ENCODE results near the gene SMG7. TPM values are rescaled to one million over a fixed set of nuclear protein-coding genes. Genes with fewer than 3 reads are reported as not detected.

SMG7 gene
- total RNA-seq, 1 donor from 2014 or later: 79.8 TPM

GRCh38 chr1:183569801-183570200 lies 97.5 kb downstream of the SMG7 start:
- peaks cover 31% of the 10 kb centered on the region for H3K36me3 Mint-ChIP-seq (ENCODE audit: low read depth)
- H3K27ac Mint-ChIP-seq: no peak overlapping the region
- H3K4me1 Mint-ChIP-seq: peaks cover 19% of the 10 kb centered on the region
- no peaks in the 10 kb centered on the region for H3K9me3 Mint-ChIP-seq
- no peaks in the 10 kb centered on the region for H3K27me3 Mint-ChIP-seq
- H3K4me3 Mint-ChIP-seq: no peak overlapping the region
- DNase-seq: no peak
- intact Hi-C loops (cut with micrococcal nuclease): no loop called here

GRCh38 chr1:183570451-183570850 lies 98.2 kb downstream of the SMG7 start:
- intact Hi-C loops (cut with micrococcal nuclease): no loop called here
- H3K9me3 Mint-ChIP-seq: no peaks in the 10 kb centered on the region
- peaks cover 26% of the 10 kb centered on the region for H3K36me3 Mint-ChIP-seq (ENCODE audit: low read depth)
- peak overlapping the region; percentile 9 for H3K27ac Mint-ChIP-seq
- peaks cover 19% of the 10 kb centered on the region for H3K4me1 Mint-ChIP-seq
- H3K27me3 Mint-ChIP-seq: no peaks in the 10 kb centered on the region
- H3K4me3 Mint-ChIP-seq: no peak overlapping the region
- no peak for DNase-seq

GRCh38 chr1:183571678-183572268 lies 99.5 kb downstream of the SMG7 start:
- no peaks in the 10 kb centered on the region for H3K27me3 Mint-ChIP-seq
- H3K36me3 Mint-ChIP-seq (ENCODE audit: low read depth): peaks cover 33% of the 10 kb centered on the region
- intact Hi-C loops (cut with micrococcal nuclease): no loop called here
- no peak for DNase-seq
- H3K9me3 Mint-ChIP-seq: no peaks in the 10 kb centered on the region
- H3K4me1 Mint-ChIP-seq: peaks cover 19% of the 10 kb centered on the region
- no peak overlapping the region for H3K4me3 Mint-ChIP-seq
- no peak overlapping the region for H3K27ac Mint-ChIP-seq

- Mint-ChIP-seq H3K36me3 (ENCODE audit: low read depth) (peaks cover 30% of the 10 kb centered on the region), H3K27ac (no peak overlapping the region), H3K4me1 (peaks cover 14% of the 10 kb centered on the region), H3K4me3 (no peak overlapping the region), H3K9me3 (no peaks in the 10 kb centered on the region), H3K27me3 (no peaks in the 10 kb centered on the region)
- intact Hi-C loops (cut with micrococcal nuclease): no loop called here
- DNase-seq: no peak
Measured at GRCh38 chr1:183572721-183573120, 100.4 kb downstream of the SMG7 start.

DNA sequence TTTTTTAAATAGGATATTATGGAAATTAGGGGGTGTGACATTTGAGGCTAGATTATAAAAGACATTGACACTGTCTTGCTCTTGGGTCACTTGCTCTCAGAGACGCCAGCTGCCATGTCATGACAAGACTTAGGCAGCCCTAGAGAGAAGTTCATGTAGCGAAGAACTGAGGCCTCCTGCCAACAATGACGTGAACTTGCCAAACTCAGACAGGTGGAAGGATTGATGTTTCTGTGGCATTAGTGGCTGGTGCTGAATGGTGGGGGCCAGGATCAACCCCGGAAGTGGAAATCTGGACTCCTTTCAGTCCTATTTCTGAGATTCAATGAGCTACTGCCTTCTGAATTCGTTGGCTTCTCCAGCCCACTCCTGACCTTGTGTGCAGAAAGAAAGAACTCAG lies 103.3 kb downstream of the SMG7 start:
- intact Hi-C loops (cut with micrococcal nuclease): no loop called here
- no peak overlapping the region for H3K27ac Mint-ChIP-seq
- no peaks in the 10 kb centered on the region for H3K9me3 Mint-ChIP-seq
- H3K4me3 Mint-ChIP-seq: no peak overlapping the region
- peaks cover 22% of the 10 kb centered on the region for H3K36me3 Mint-ChIP-seq (ENCODE audit: low read depth)
- H3K4me1 Mint-ChIP-seq: peaks cover 15% of the 10 kb centered on the region
- DNase-seq: no peak
- no peaks in the 10 kb centered on the region for H3K27me3 Mint-ChIP-seq

DNA sequence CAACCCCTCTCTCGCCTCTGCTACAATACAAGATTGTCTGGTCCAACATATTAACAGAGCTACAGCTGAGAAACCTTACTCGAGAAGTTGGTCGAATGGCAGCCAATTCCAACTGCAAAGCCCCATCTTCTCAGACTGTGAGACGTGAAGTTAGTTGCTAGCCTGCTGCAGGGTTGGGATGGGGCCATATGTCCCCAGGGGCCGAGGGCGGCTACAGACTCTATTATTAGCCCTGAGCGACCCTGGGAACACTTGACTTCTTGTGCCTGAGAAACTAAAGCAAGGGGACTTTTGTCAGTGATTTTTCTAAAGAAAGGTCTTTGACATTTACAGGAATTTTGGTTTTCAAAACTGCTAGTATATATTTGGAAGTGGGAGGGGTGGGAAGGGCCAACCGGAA lies 104.2 kb downstream of the SMG7 start:
- intact Hi-C loops (cut with micrococcal nuclease): no loop called here
- Mint-ChIP-seq H3K27me3 (no peaks in the 10 kb centered on the region), H3K4me3 (no peak overlapping the region), H3K27ac (no peak overlapping the region), H3K9me3 (no peaks in the 10 kb centered on the region), H3K4me1 (peaks cover 15% of the 10 kb centered on the region), H3K36me3 (ENCODE audit: low read depth) (peaks cover 20% of the 10 kb centered on the region)
- no peak for DNase-seq

GRCh38 chr1:183577897-183578465 lies 105.7 kb downstream of the SMG7 start:
- no peak for DNase-seq
- intact Hi-C loops (cut with micrococcal nuclease): no loop called here
- Mint-ChIP-seq H3K4me3 (no peak overlapping the region), H3K4me1 (peaks cover 22% of the 10 kb centered on the region), H3K27me3 (no peaks in the 10 kb centered on the region), H3K9me3 (no peaks in the 10 kb centered on the region), H3K36me3 (ENCODE audit: low read depth) (peaks cover 13% of the 10 kb centered on the region), H3K27ac (no peak overlapping the region)

GRCh38 chr1:183578856-183579255 lies 106.6 kb downstream of the SMG7 start:
- H3K36me3 Mint-ChIP-seq (ENCODE audit: low read depth): peaks cover 15% of the 10 kb centered on the region
- H3K9me3 Mint-ChIP-seq: no peaks in the 10 kb centered on the region
- no peak overlapping the region for H3K27ac Mint-ChIP-seq
- H3K4me1 Mint-ChIP-seq: peaks cover 22% of the 10 kb centered on the region
- intact Hi-C loops (cut with micrococcal nuclease): no loop called here
- no peak for DNase-seq
- no peaks in the 10 kb centered on the region for H3K27me3 Mint-ChIP-seq
- no peak overlapping the region for H3K4me3 Mint-ChIP-seq

GRCh38 chr1:183580281-183580682 lies 108.0 kb downstream of the SMG7 start:
- peak; percentile 77 for DNase-seq
- Mint-ChIP-seq H3K27me3 (no peaks in the 10 kb centered on the region), H3K4me1 (peaks cover 28% of the 10 kb centered on the region), H3K9me3 (no peaks in the 10 kb centered on the region), H3K36me3 (ENCODE audit: low read depth) (peaks cover 16% of the 10 kb centered on the region), H3K27ac (peak overlapping the region; percentile 84), H3K4me3 (peak overlapping the region; percentile 61)
- intact Hi-C loops (cut with micrococcal nuclease): loop anchor here (1.0 kb wide), 1 partner anchor 10 kb away; the partner anchor contains the start of gene NCF2

DNA sequence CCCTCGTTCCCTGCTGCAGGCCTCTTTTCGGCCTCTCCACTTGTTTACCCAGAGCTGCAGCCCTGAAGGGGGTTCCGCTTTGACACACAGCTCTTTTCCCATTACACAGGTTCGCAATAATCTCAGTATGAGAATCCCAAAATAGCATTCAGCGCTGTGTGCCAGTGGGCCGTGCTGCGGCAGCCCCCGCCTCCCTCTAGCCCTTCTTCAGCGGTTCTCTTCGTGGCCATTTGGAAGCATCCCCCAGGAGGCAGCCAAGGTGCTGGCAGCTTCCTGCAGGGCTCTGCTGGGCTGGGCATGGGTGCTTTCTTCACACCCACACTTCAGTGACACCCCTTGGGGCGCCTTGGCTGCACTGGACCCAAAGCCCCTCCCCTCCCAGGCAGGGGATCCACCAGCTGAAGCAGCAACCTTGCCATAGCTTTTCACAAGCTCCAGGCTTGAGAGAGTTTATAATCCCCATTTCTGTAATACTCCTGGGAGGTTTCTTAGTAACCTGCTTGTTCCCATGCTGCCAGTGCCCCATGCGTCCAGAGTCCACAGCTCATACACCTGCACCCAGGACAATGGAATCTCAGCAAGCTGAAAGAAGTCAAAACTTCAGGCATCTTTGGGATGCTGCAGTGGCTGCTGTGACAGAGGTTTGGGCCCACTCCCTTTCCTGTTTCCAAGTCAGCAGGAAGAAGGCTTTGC lies 109.9 kb downstream of the SMG7 start:
- H3K36me3 Mint-ChIP-seq (ENCODE audit: low read depth): peaks cover 9% of the 10 kb centered on the region
- intact Hi-C loops (cut with micrococcal nuclease): no loop called here
- H3K27ac Mint-ChIP-seq: no peak overlapping the region
- H3K4me3 Mint-ChIP-seq: no peak overlapping the region
- H3K4me1 Mint-ChIP-seq: peaks cover 30% of the 10 kb centered on the region
- H3K9me3 Mint-ChIP-seq: no peaks in the 10 kb centered on the region
- H3K27me3 Mint-ChIP-seq: no peaks in the 10 kb centered on the region
- DNase-seq: no peak

DNA sequence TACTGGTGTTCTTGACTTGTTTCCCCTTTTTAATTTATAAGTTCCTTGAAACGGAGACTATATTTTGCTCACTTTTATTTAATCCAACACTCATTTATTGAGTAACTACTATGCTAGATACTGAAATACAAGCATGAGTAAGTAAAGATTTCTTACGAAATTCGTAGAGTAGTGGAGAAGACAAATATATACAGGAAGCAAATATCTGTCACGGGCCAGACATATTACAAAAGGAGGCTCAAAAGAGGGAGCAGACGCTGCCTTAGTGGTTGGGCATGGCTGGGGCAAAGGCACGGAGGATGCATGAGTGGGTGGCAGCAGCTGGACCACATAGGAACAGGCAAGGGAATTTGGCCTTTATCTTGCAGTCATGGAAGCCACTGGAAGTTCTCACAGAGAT lies 111.2 kb downstream of the SMG7 start:
- Mint-ChIP-seq H3K36me3 (ENCODE audit: low read depth) (peaks cover 9% of the 10 kb centered on the region), H3K9me3 (no peaks in the 10 kb centered on the region), H3K27ac (no peak overlapping the region), H3K4me3 (no peak overlapping the region), H3K27me3 (no peaks in the 10 kb centered on the region), H3K4me1 (peaks cover 29% of the 10 kb centered on the region)
- no peak for DNase-seq
- intact Hi-C loops (cut with micrococcal nuclease): no loop called here

DNA sequence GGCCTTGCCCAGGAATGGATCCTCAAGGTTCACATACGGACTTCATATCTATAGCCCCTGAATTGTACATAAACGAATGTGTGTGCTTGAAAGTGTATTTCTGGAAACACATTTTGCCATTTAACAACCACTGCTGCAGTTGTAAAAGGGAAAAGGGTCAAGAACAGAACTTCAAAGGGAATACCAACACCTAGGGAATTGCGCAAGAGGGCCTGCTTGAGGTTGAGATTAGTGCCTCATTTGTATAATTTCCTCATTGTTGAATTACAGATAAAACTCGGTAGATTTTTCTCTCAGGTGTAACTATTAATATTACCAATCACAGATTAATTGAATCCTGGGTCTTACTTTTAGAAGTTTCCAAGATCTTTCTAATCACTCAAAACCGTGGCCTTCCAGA lies 111.8 kb downstream of the SMG7 start:
- no peak overlapping the region for H3K4me3 Mint-ChIP-seq
- H3K4me1 Mint-ChIP-seq: peaks cover 35% of the 10 kb centered on the region
- H3K27ac Mint-ChIP-seq: no peak overlapping the region
- DNase-seq: no peak
- intact Hi-C loops (cut with micrococcal nuclease): no loop called here
- peaks cover 9% of the 10 kb centered on the region for H3K36me3 Mint-ChIP-seq (ENCODE audit: low read depth)
- H3K27me3 Mint-ChIP-seq: no peaks in the 10 kb centered on the region
- H3K9me3 Mint-ChIP-seq: no peaks in the 10 kb centered on the region

- intact Hi-C loops (cut with micrococcal nuclease): no loop called here
- peak overlapping the region; percentile 21 for H3K27ac Mint-ChIP-seq
- H3K4me3 Mint-ChIP-seq: no peak overlapping the region
- H3K9me3 Mint-ChIP-seq: no peaks in the 10 kb centered on the region
- H3K36me3 Mint-ChIP-seq (ENCODE audit: low read depth): peaks cover 9% of the 10 kb centered on the region
- peaks cover 39% of the 10 kb centered on the region for H3K4me1 Mint-ChIP-seq
- H3K27me3 Mint-ChIP-seq: no peaks in the 10 kb centered on the region
- peak; percentile 80 for DNase-seq
Measured at GRCh38 chr1:183585038-183585437, 112.7 kb downstream of the SMG7 start.

DNA sequence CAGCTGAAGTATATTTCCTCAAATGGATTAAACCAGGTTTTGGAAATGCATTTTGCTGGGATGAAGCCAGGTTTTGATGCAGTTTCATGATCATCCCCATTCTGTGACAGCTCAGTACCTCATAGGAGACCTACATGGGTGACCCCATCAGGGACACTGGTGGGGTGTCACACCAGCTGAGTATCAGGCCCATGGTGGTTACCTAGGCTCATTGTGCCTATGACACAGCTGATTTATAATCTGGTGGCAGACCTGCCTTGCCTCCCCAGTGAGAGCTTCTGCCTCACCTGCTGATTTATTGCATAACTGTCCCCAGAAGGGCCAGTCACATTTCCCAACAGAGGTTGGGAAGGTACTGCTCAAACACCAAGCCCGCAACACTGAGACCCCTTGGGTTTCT lies 114.2 kb downstream of the SMG7 start:
- Mint-ChIP-seq H3K27ac (no peak overlapping the region), H3K27me3 (no peaks in the 10 kb centered on the region)
- intact Hi-C loops (cut with micrococcal nuclease): no loop called here

More for the DNA sequence above, 114.2 kb downstream of the SMG7 start:
- no peak for DNase-seq
- H3K36me3 Mint-ChIP-seq (ENCODE audit: low read depth): peaks cover 9% of the 10 kb centered on the region
- no peaks in the 10 kb centered on the region for H3K9me3 Mint-ChIP-seq
- H3K4me1 Mint-ChIP-seq: peaks cover 44% of the 10 kb centered on the region
- H3K4me3 Mint-ChIP-seq: no peak overlapping the region

Measured in activated CD4-positive, alpha-beta T cell treated with anti-CD3 and anti-CD28 coated beads, Interleukin-2, amount 10 ng/mL, durations not matched to agents 24 days and 14 days (primary cell).